ENCODE results near the gene RDH14.

RDH14 gene

DNA sequence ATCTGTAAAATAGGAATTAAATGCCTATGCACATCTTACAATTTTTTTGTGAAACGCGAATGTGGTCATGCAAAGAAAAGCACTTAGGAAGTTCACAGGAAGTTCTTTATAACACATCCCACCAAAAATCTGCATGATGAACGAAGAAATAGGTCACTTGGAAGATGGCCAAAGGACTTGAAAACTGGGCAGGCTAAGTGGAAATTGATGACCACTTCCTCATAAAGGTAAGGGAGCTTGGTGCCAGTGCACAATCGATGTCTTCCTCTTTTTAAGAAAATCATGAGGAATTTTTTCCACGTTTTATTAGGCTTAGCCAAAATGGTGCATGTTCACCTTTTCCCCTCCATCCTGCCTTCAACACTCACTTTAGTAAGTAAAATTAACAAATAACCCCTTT is 37.2 kb upstream of the RDH14 start:
- H4K20me1 ChIP-seq, result no peaks in the 10 kb centered on the region
- no peaks in the 10 kb centered on the region for H3K36me3 ChIP-seq
- H3K9ac ChIP-seq, result no peak overlapping the region
- no peak for TF ChIP-seq Cebpa-rat (IDR thresholded peaks at IDR 0.05)
- no peaks in the 10 kb centered on the region for H3K9me3 ChIP-seq
- H3K4me3 ChIP-seq, result no peak overlapping the region
- no peaks in the 10 kb centered on the region for H3K27me3 ChIP-seq
- H3K4me1 ChIP-seq, result peaks cover 35% of the 10 kb centered on the region
- H3K27ac ChIP-seq, result no peak overlapping the region
- peak overlapping the region; percentile 66 for H3K4me2 ChIP-seq

- TF ChIP-seq Cebpa-rat (IDR thresholded peaks at IDR 0.05), result no peak
- no peaks in the 10 kb centered on the region for H3K9me3 ChIP-seq
- no peak overlapping the region for H3K4me2 ChIP-seq
Observed at GRCh38 chr2:18596993-18597392, 36.5 kb upstream of the RDH14 start.

GRCh38 chr2:18593496-18593895 is 33.0 kb upstream of the RDH14 start:
- no peaks in the 10 kb centered on the region for H3K36me3 ChIP-seq
- H3K9ac ChIP-seq, result no peak overlapping the region
- no peak overlapping the region for H3K27ac ChIP-seq
- no peak overlapping the region for H3K4me2 ChIP-seq
- no peaks in the 10 kb centered on the region for H3K27me3 ChIP-seq
- no peak overlapping the region for H3K4me3 ChIP-seq
- H4K20me1 ChIP-seq, result no peaks in the 10 kb centered on the region
- no peaks in the 10 kb centered on the region for H3K9me3 ChIP-seq
- peaks cover 16% of the 10 kb centered on the region for H3K4me1 ChIP-seq
- TF ChIP-seq Cebpa-rat (IDR thresholded peaks at IDR 0.05), result no peak

More at GRCh38 chr2:18596993-18597392, 36.5 kb upstream of the RDH14 start:
- Histone ChIP-seq H3K36me3 (no peaks in the 10 kb centered on the region), H3K27ac (no peak overlapping the region), H3K4me1 (peaks cover 35% of the 10 kb centered on the region), H3K4me3 (no peak overlapping the region), H4K20me1 (no peaks in the 10 kb centered on the region), H3K27me3 (no peaks in the 10 kb centered on the region), H3K9ac (no peak overlapping the region)

- Histone ChIP-seq H3K4me3 (no peak overlapping the region), H3K4me2 (no peak overlapping the region), H3K4me1 (peaks cover 5% of the 10 kb centered on the region), H3K9ac (no peak overlapping the region), H3K36me3 (no peaks in the 10 kb centered on the region), H3K9me3 (no peaks in the 10 kb centered on the region), H3K27ac (no peak overlapping the region), H4K20me1 (no peaks in the 10 kb centered on the region), H3K27me3 (no peaks in the 10 kb centered on the region)
- TF ChIP-seq Cebpa-rat (IDR thresholded peaks at IDR 0.05), result no peak
Observed at GRCh38 chr2:18592372-18592771, 31.9 kb upstream of the RDH14 start.

DNA sequence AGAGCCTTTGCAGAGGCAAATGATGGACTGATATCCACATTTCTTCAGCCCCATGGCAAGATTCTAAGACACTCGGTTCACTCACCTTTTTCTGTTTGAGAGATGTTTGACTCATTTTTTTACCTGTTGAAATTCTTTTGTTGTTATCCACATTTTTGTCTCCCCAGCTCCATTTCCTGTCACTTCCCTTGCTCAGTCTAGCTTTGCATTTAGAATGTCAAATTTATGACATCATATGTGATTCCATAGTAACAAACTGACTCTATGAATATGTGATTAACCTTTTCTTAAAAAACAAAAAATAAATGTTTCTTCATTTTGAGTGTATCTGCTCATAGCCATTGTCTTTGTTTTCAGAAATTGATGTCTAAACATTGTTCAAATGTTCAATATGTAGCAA is 28.9 kb upstream of the RDH14 start, which contains the start of gene NT5C1B:
TSS of gene NT5C1B (minus strand) at position 216 of the 400 bp plus-strand sequence. CDS start at position 115, 101 bp downstream.
- H3K4me1 ChIP-seq, result peaks cover 7% of the 10 kb centered on the region; the same call in 1 of the 2 replicates
- no peak for TF ChIP-seq Cebpa-rat (IDR thresholded peaks at IDR 0.05)
- no peak within 1 kb of the TSS for H3K4me2 ChIP-seq
- H3K27ac ChIP-seq, result no peak within 1 kb of the TSS
- no peak within 1 kb of the TSS for H3K4me3 ChIP-seq
- H4K20me1 ChIP-seq, result no peaks in the 10 kb centered on the region
- no peak within 1 kb of the TSS for H3K9ac ChIP-seq
- H3K9me3 ChIP-seq, result peaks cover 4% of the 10 kb centered on the region; the same call in 1 of the 2 replicates
- H3K27me3 ChIP-seq, result no peaks in the 10 kb centered on the region
- H3K36me3 ChIP-seq, result no peaks in the 10 kb centered on the region

- H3K36me3 ChIP-seq, result no peaks in the 10 kb centered on the region
- no peak for TF ChIP-seq Cebpa-rat (IDR thresholded peaks at IDR 0.05)
- no peak overlapping the region for H3K4me3 ChIP-seq
- H3K27ac ChIP-seq, result no peak overlapping the region
- no peak overlapping the region for H3K4me2 ChIP-seq
- H4K20me1 ChIP-seq, result no peaks in the 10 kb centered on the region
- no peaks in the 10 kb centered on the region for H3K27me3 ChIP-seq
- H3K9me3 ChIP-seq, result peaks cover 7% of the 10 kb centered on the region; the same call in 1 of the 2 replicates
- H3K4me1 ChIP-seq, result peaks cover 7% of the 10 kb centered on the region; the same call in 1 of the 2 replicates
- H3K9ac ChIP-seq, result no peak overlapping the region
Observed at GRCh38 chr2:18588802-18589201, 28.3 kb upstream of the RDH14 start.

DNA sequence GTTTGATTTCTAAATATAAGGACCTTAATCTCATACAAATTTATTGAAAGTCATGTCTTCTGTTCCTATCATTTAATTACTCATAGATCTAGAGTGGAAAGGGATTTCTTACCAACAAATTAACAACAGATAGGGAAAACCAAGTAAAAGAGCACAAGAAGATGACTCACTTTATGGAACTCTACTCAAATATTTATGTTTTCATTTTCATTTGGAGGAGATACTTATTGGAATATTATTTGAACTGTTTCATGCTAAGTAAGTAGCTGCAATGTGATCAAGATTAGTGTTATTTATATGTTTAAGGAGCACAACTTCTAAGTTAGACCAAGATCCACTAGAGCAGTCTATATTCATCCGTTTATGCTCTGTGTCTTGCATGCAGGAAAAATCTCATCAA is 27.6 kb upstream of the RDH14 start:
- H3K27me3 ChIP-seq, result no peaks in the 10 kb centered on the region
- H3K4me3 ChIP-seq, result no peak overlapping the region
- no peaks in the 10 kb centered on the region for H4K20me1 ChIP-seq
- no peak overlapping the region for H3K4me2 ChIP-seq
- H3K9me3 ChIP-seq, result peaks cover 7% of the 10 kb centered on the region; the same call in 1 of the 2 replicates
- no peak overlapping the region for H3K27ac ChIP-seq
- no peak overlapping the region for H3K9ac ChIP-seq
- TF ChIP-seq Cebpa-rat (IDR thresholded peaks at IDR 0.05), result no peak
- peaks cover 7% of the 10 kb centered on the region; the same call in 1 of the 2 replicates for H3K4me1 ChIP-seq
- H3K36me3 ChIP-seq, result no peaks in the 10 kb centered on the region

- Histone ChIP-seq H3K4me3 (no peak overlapping the region), H3K9me3 (peaks cover 7% of the 10 kb centered on the region; the same call in 1 of the 2 replicates), H3K27me3 (no peaks in the 10 kb centered on the region), H3K36me3 (no peaks in the 10 kb centered on the region), H3K4me1 (peaks cover 7% of the 10 kb centered on the region; the same call in 1 of the 2 replicates), H3K9ac (no peak overlapping the region), H4K20me1 (no peaks in the 10 kb centered on the region), H3K27ac (no peak overlapping the region), H3K4me2 (peak overlapping the region; percentile 3; the same call in 1 of the 2 replicates)
- no peak for TF ChIP-seq Cebpa-rat (IDR thresholded peaks at IDR 0.05)
Observed at GRCh38 chr2:18585526-18585925, 25.1 kb upstream of the RDH14 start.

- no peak overlapping the region for H3K4me3 ChIP-seq
- no peak for TF ChIP-seq Cebpa-rat (IDR thresholded peaks at IDR 0.05)
- H3K9me3 ChIP-seq, result peaks cover 7% of the 10 kb centered on the region; the same call in 1 of the 2 replicates
- no peaks in the 10 kb centered on the region for H3K27me3 ChIP-seq
- peaks cover 7% of the 10 kb centered on the region; the same call in 1 of the 2 replicates for H3K4me1 ChIP-seq
- H3K9ac ChIP-seq, result no peak overlapping the region
- H3K36me3 ChIP-seq, result no peaks in the 10 kb centered on the region
- no peak overlapping the region for H3K27ac ChIP-seq
- no peaks in the 10 kb centered on the region for H4K20me1 ChIP-seq
- no peak overlapping the region for H3K4me2 ChIP-seq
Observed at GRCh38 chr2:18584608-18584954, 24.1 kb upstream of the RDH14 start.

DNA sequence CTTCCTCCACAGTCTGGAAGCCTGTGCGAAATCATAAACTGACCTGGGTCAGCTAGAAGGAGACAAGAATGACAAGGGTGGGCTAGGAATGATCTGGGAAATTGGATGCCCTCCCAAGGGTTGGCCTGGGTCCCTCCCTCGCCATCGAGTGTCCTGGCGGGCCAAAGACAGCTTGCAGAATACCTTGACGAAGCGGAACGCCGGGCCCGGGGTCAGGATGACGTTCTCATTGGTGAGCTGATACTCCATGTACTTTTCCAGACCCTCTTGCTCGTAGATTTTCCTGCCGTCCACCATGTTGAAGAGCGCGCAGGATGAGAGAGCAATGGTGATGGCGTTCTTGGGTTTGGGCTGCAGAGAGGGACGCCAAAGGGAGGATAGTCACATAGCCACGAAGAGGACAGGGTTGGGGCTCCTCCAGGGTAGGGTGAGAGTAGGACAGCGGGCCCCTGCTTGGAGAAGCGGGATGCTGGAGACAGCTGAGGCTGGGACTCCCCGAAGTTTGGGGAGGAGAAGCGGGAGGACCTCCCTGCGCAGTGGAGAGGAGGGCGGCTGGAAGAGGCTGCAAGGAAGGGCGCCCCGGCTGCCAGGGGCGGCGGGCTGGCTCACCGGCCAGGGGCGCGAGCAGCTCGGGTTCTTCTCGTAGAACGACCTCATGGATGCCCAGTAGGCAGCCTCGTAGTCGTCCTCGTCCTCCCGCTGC is 23.6 kb upstream of the RDH14 start:
- Histone ChIP-seq H3K9ac (no peak overlapping the region), H3K27ac (no peak overlapping the region), H3K4me1 (peaks cover 7% of the 10 kb centered on the region; the same call in 1 of the 2 replicates), H4K20me1 (no peaks in the 10 kb centered on the region), H3K27me3 (no peaks in the 10 kb centered on the region), H3K4me2 (no peak overlapping the region), H3K9me3 (peaks cover 11% of the 10 kb centered on the region), H3K36me3 (no peaks in the 10 kb centered on the region), H3K4me3 (no peak overlapping the region)
- no peak for TF ChIP-seq Cebpa-rat (IDR thresholded peaks at IDR 0.05)

Data from BLaER1 (cell line).